GM12865 (cell line): ENCODE data around the gene RASAL1.

Experiments
- DNase-seq: peaks from one replicate; pipeline ENCODE4 v3.0.0; 2010; ENCODE audit warnings: low read depth
- H3K4me3 ChIP-seq: 2 replicates; pipeline ENCODE4 v1.5.1; 2011; ENCODE audit warnings: mild to moderate bottlenecking, low read depth, low read length, control low read depth
- CTCF ChIP-seq: IDR thresholded peaks from 2 replicates; pipeline ENCODE4 v1.5.1; 2011; ENCODE audit warnings: low read length, control low read depth, low read depth, inconsistent platforms; ENCODE audit not compliant: insufficient read depth; ENCODE audit errors: missing control alignments

The RASAL1 gene

GRCh38 chr12:113140706-113141105 lies 5.1 kb upstream of the RASAL1 start:
- DNase-seq = no peak
- no peak overlapping the region for H3K4me3 ChIP-seq
- TF ChIP-seq CTCF = no peak

- no peak for TF ChIP-seq CTCF
- DNase-seq = no peak
- H3K4me3 ChIP-seq = no peak overlapping the region
Observed at GRCh38 chr12:113138826-113139225, 3.3 kb upstream of the RASAL1 start.

GRCh38 chr12:113137861-113138783 lies 2.6 kb upstream of the RASAL1 start:
- TF ChIP-seq CTCF = no peak
- H3K4me3 ChIP-seq = no peak overlapping the region
- no peak for DNase-seq

GRCh38 chr12:113136990-113137511 lies 1.5 kb upstream of the RASAL1 start:
- no peak for DNase-seq
- H3K4me3 ChIP-seq = no peak overlapping the region
- no peak for TF ChIP-seq CTCF

- DNase-seq = no peak
- H3K4me3 ChIP-seq = no peak overlapping the region
- TF ChIP-seq CTCF = no peak
Observed at GRCh38 chr12:113136128-113136989, 798 bp upstream of the RASAL1 start.

- TF ChIP-seq CTCF = no peak
- DNase-seq = no peak
- H3K4me3 ChIP-seq = no peak overlapping the region
Observed at GRCh38 chr12:113134521-113134951, 1.0 kb downstream of the RASAL1 start.
